Cardiac fibroblast (primary cell): ENCODE data around the gene DGKQ.

Experiments used
- DNase-seq, 2 donors: peaks; one replicate each; pipeline versions ENCODE4 v3.0.0 to v3.0.0-alpha.2; 2010; ENCODE audit warnings: low read depth in 2 of 2
- H3K4me3 ChIP-seq, 2 donors: replicated peaks in 1 of 2; 1 replicate in 1 of 2; 2 replicates in 1 of 2; pipeline ENCODE4 v1.5.1; 2011; ENCODE audit warnings: low read depth in 2 of 2, low read length in 2 of 2, mild to moderate bottlenecking in 2 of 2, moderate library complexity in 1 of 2
- TF ChIP-seq, protein P1 (sequence below): IDR thresholded peaks from one replicate; pipeline ENCODE4 v1.5.1; 2011; ENCODE audit warnings: low read depth, mild to moderate bottlenecking, low read length, inconsistent platforms

DGKQ gene

DNA sequence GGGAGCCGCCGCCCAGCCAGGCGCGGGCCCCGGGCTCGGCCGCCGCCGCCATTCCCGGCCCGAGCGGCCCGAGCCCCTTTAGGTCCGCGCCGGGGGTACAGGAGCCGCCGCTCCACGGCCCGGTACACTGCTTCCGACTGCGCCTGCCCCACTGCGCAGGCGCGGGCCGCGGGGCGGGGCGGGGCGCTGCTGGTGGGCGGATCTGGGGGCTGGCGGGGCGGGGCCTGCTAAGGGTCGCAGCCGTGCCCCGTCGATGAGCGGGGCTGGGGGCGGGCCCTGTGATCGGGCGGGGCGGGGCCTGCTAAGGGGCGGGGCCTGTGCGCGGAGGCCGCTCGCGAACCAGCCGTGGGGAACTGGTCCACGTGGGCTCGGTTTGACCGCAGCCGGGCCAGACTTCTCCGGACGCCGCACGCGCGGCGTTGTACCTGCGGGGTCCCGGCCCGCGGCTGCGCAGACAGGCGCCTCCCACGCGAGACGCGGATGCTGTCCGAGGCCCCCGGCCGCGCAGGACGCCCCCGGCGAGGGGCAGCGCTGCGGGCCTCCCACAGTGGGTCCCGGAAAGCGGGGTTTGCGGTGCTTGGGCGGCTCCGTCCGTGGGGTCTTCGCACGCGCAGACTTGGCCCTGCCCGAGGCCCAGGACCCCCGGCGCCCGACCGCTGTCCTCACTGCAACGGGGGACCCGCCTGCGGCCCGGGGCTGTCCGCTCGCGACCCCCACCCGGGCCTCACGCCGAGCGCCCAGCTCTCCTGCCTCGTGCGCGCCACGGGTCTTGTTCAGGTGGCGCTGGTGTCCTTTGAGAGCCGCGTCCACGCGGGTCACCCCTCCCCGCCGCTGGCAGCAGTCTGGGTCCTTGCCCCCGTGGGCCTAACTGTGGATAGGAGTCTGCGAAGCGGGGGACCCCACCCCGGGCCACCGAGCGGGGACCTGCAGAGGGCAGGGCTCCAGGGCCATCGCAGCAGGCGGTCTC, at the start of gene DGKQ:
TSS of gene DGKQ (minus strand) at position 139 of the 967 bp plus-strand sequence. CDS start at position 52, 87 bp downstream.
- peak within 1 kb of the TSS; percentile 68 to 75 for H3K4me3 ChIP-seq
- peak; percentile 82 to 93 for DNase-seq
- TF ChIP-seq, protein P1, sequence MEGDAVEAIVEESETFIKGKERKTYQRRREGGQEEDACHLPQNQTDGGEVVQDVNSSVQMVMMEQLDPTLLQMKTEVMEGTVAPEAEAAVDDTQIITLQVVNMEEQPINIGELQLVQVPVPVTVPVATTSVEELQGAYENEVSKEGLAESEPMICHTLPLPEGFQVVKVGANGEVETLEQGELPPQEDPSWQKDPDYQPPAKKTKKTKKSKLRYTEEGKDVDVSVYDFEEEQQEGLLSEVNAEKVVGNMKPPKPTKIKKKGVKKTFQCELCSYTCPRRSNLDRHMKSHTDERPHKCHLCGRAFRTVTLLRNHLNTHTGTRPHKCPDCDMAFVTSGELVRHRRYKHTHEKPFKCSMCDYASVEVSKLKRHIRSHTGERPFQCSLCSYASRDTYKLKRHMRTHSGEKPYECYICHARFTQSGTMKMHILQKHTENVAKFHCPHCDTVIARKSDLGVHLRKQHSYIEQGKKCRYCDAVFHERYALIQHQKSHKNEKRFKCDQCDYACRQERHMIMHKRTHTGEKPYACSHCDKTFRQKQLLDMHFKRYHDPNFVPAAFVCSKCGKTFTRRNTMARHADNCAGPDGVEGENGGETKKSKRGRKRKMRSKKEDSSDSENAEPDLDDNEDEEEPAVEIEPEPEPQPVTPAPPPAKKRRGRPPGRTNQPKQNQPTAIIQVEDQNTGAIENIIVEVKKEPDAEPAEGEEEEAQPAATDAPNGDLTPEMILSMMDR = no peak

DNA sequence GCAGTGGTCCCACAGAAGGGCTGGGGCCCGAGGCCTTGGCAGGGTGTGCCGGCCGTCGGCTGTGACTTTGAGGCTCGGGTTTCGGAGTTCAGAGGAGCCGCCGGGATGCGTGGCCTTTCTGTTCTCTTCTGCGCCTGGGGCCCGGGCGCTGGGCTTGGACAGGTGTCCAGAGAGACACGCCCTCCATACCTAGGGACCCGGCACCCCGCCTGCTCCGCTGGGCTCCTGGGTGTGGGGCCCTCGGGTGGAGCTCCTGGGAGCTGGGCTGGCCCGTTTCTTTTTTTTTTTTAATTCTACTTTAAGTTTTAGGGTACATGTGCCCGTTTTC, 49.3 kb upstream of the DGKQ start:
- H3K4me3 ChIP-seq = no peak overlapping the region
- no peak for DNase-seq

DNA sequence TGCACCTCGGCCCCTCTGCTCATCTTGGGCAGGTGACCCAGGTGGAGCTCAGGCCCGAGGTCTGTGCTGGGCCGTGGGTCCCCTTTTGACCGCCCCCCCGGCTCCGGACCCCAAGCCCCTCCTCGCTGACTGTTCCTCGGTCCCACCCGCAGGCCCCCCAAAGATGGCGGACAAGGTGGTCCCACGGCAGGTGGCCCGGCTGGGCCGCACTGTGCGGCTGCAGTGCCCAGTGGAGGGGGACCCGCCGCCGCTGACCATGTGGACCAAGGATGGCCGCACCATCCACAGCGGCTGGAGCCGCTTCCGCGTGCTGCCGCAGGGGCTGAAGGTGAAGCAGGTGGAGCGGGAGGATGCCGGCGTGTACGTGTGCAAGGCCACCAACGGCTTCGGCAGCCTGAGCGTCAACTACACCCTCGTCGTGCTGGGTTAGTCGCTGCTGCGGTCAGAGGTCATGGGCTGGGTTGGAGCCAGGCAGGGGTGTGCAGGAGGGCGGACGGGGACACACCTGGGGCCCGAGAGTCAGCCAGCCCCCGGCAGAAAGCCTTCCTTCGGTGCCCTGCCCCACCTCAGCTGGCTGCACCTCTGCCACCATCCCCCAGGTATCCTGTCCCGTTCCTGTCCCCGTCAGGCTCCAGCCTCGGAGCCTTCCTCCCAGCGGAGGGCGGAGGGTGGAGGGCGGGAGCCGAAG, 48.8 kb upstream of the DGKQ start:
- TF ChIP-seq, protein P1 = no peak
- H3K4me3 ChIP-seq = no peak overlapping the region
- no peak for DNase-seq

More for the DNA sequence above, 49.3 kb upstream of the DGKQ start:
- TF ChIP-seq, protein P1 = no peak

- H3K4me3 ChIP-seq = no peak overlapping the region
- TF ChIP-seq, protein P1 = no peak
- DNase-seq = no peak
Observed at GRCh38 chr4:1021386-1022050, 48.1 kb upstream of the DGKQ start.

GRCh38 chr4:1019729-1020470, 46.5 kb upstream of the DGKQ start:
- TF ChIP-seq, protein P1 = no peak
- H3K4me3 ChIP-seq = no peak overlapping the region
- DNase-seq = no peak

DNA sequence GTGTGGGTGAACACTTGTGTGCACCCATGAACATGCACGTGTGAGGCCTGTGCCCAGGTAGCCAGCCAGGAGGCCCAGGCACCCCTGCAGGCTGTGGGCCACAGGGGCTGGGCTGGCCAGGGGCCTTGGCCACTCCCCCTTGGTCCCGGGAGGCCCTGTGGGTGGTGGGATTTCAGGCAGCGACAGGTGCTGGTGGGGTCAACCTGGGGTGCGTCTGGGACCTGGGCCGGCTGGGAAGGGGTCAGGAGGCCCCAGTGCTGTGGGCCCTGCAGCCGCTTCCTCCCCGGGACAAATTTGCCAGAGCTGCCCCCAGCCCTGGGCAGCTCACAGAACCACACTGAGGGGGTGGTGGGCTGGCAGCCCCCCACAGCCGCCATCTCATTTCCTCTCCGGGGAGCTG, 46.0 kb upstream of the DGKQ start:
- DNase-seq = no peak
- TF ChIP-seq, protein P1 = no peak
- no peak overlapping the region for H3K4me3 ChIP-seq
